Activated CD4-positive, CD25-positive, alpha-beta regulatory T cell treated with anti-CD3 and anti-CD28 coated beads, Interleukin-2, amount 50 U/mL, for 24 hours (primary cell): ENCODE data around the gene PRCC.
"Not testable (repeated sequence)": the region's sequence is repeated elsewhere in the genome, so short reads cannot be mapped to it uniquely, and the experiment has no call there.

Experiments
- ATAC-seq, 2 donors: fragments of 150-1000 bp; cut with Tn5 transposase; one replicate each; pipeline ENCODE4 v1.10.0; 2021; ENCODE audit warnings: mild to moderate bottlenecking in 1 of 2, moderate library complexity in 1 of 2

The PRCC gene

GRCh38 chr1:156744786-156745419 lies 22.4 kb upstream of the PRCC start:
- no peak for ATAC-seq

- no peak for ATAC-seq
Measured at GRCh38 chr1:156745881-156746280, 21.5 kb upstream of the PRCC start.

- no peak for ATAC-seq
Measured at GRCh38 chr1:156746406-156746727, 21.0 kb upstream of the PRCC start.

GRCh38 chr1:156746728-156747631 lies 20.4 kb upstream of the PRCC start:
- no peak for ATAC-seq

- ATAC-seq: no peak
Measured at GRCh38 chr1:156747742-156748669, 19.3 kb upstream of the PRCC start.

- no peak for ATAC-seq
Measured at GRCh38 chr1:156748670-156749418, 18.5 kb upstream of the PRCC start.

GRCh38 chr1:156749419-156750118 lies 17.8 kb upstream of the PRCC start:
- no peak for ATAC-seq

- ATAC-seq: peak; percentile 9
Measured at GRCh38 chr1:156750191-156750672, 17.1 kb upstream of the PRCC start.

- peak; percentile 10 to 30 for ATAC-seq
Measured at GRCh38 chr1:156750711-156751450, 16.5 kb upstream of the PRCC start.

- no peak for ATAC-seq
Measured at GRCh38 chr1:156751451-156751756, 15.9 kb upstream of the PRCC start, which contains the start of gene HDGF. TSS of gene HDGF (minus strand) at chr1:156751675. CDS start at chr1:156751429, 246 bp downstream.

- peak; percentile 84 to 85 for ATAC-seq
Measured at GRCh38 chr1:156751757-156752481, 15.4 kb upstream of the PRCC start.

- no peak for ATAC-seq
Measured at GRCh38 chr1:156752843-156753482, 14.4 kb upstream of the PRCC start.

GRCh38 chr1:156754219-156754618 lies 13.1 kb upstream of the PRCC start:
- no peak for ATAC-seq

GRCh38 chr1:156755527-156755950 lies 11.8 kb upstream of the PRCC start:
- ATAC-seq: no peak

GRCh38 chr1:156756355-156756754 lies 11.0 kb upstream of the PRCC start:
- ATAC-seq: no peak

- ATAC-seq: not testable (repeated sequence)
Measured at GRCh38 chr1:156757572-156758253, 9.6 kb upstream of the PRCC start.

GRCh38 chr1:156760092-156760795 lies 7.1 kb upstream of the PRCC start:
- ATAC-seq: no peak

GRCh38 chr1:156760796-156761104 lies 6.6 kb upstream of the PRCC start:
- no peak for ATAC-seq

- ATAC-seq: not testable (repeated sequence)
Measured at GRCh38 chr1:156765136-156765535, 2.2 kb upstream of the PRCC start.
